HEK293T (cell line): Measurements from ENCODE around the gene RNF44.

Experiments used
- BHLHE40 ChIP-seq: fragments of 450-650 bp; IDR thresholded peaks from 2 replicates; pipeline ENCODE4 v1.6.1; 2016; ENCODE audit warnings: mild to moderate bottlenecking, moderate library complexity, borderline replicate concordance
- CTBP1 ChIP-seq: fragments of 450-650 bp; IDR thresholded peaks from 2 replicates; pipeline ENCODE4 v1.6.1; 2016; ENCODE audit warnings: borderline replicate concordance
- ELF4 ChIP-seq: fragments of 450-650 bp; IDR thresholded peaks from 2 replicates; pipeline ENCODE4 v1.6.1; 2017; ENCODE audit warnings: antibody characterized with exemption
- FOXA1 ChIP-seq: fragments of 450-650 bp; IDR thresholded peaks from 2 replicates; pipeline ENCODE4 v1.6.1; 2016; ENCODE audit warnings: mild to moderate bottlenecking
- FOXK2 ChIP-seq: fragments of 450-650 bp; IDR thresholded peaks from 2 replicates; pipeline ENCODE4 v1.6.1; 2016; ENCODE audit warnings: mild to moderate bottlenecking
- FOXM1 ChIP-seq: fragments of 450-650 bp; IDR thresholded peaks from 2 replicates; pipeline ENCODE4 v1.6.1; 2017; ENCODE audit warnings: mild to moderate bottlenecking, borderline replicate concordance
- SP1 ChIP-seq: fragments of 450-650 bp; IDR thresholded peaks from 2 replicates; pipeline ENCODE4 v1.6.1; 2017
- ZNF384 ChIP-seq: fragments of 450-650 bp; IDR thresholded peaks from 2 replicates; pipeline ENCODE4 v1.6.1; 2016

DNA sequence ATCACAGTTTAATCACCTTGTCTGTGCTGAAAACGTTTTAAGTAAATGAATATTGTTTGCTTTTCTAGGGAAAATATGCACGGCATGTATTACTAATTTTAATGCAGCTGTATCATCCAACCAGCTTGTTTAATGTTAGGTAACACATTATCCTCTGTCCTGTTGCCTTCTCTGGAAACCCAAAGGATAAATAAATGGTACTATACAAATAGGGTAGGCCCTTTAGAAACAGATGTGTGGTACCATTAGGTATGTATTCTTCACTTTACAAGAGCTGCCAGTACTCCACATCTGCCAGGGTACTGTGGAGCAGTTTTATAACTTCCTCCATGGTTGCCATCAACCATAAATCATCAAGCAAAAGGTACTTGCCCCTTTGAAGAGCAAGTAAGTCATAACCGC, 46.1 kb downstream of the RNF44 start:
- no peak for TF ChIP-seq SP1
- TF ChIP-seq FOXA1, result no peak
- TF ChIP-seq FOXK2, result no peak
- no peak for TF ChIP-seq BHLHE40
- no peak for TF ChIP-seq FOXM1
- no peak for TF ChIP-seq CTBP1
- TF ChIP-seq ZNF384, result no peak
- TF ChIP-seq ELF4, result no peak
